ENCODE measurements around the gene UGGT1.

UGGT1 gene

GRCh38 chr2:128090945-128091725 is at the start of gene UGGT1:
UGGT1 (plus strand) TSS chr2:128091200; CDS start chr2:128091358, 158 bp downstream.
- DNase-seq: peak; percentile 97

- DNase-seq: no peak
Measured at GRCh38 chr2:128041561-128041960, 49.4 kb upstream of the UGGT1 start.

GRCh38 chr2:128043041-128043440 is 48.0 kb upstream of the UGGT1 start:
- DNase-seq: no peak

GRCh38 chr2:128053331-128053730 is 37.7 kb upstream of the UGGT1 start:
- no peak for DNase-seq

- DNase-seq: no peak
Measured at GRCh38 chr2:128054104-128054885, 36.7 kb upstream of the UGGT1 start.

- DNase-seq: no peak
Measured at GRCh38 chr2:128057334-128057733, 33.7 kb upstream of the UGGT1 start.

- DNase-seq: no peak
Measured at GRCh38 chr2:128058114-128058513, 32.9 kb upstream of the UGGT1 start.

GRCh38 chr2:128062571-128062970 is 28.4 kb upstream of the UGGT1 start:
- no peak for DNase-seq

- DNase-seq: no peak
Measured at GRCh38 chr2:128064353-128064752, 26.6 kb upstream of the UGGT1 start.

GRCh38 chr2:128069769-128070168 is 21.2 kb upstream of the UGGT1 start:
- DNase-seq: no peak

GRCh38 chr2:128073278-128073677 is 17.7 kb upstream of the UGGT1 start:
- no peak for DNase-seq

GRCh38 chr2:128076461-128077106 is 14.4 kb upstream of the UGGT1 start:
- DNase-seq: no peak

GRCh38 chr2:128084757-128085156 is 6.2 kb upstream of the UGGT1 start:
- DNase-seq: no peak

- DNase-seq: no peak
Measured at GRCh38 chr2:128086244-128086643, 4.8 kb upstream of the UGGT1 start.

- no peak for DNase-seq
Measured at GRCh38 chr2:128090575-128090944, 440 bp upstream of the UGGT1 start.

- no peak for DNase-seq
Measured at GRCh38 chr2:128091726-128092080, 703 bp downstream of the UGGT1 start.

- DNase-seq: no peak
Measured at GRCh38 chr2:128092656-128093055, 1.7 kb downstream of the UGGT1 start.

- DNase-seq: no peak
Measured at GRCh38 chr2:128093762-128094161, 2.8 kb downstream of the UGGT1 start.

GRCh38 chr2:128095201-128095600 is 4.2 kb downstream of the UGGT1 start:
- no peak for DNase-seq

GRCh38 chr2:128103407-128103806 is 12.4 kb downstream of the UGGT1 start:
- DNase-seq: no peak

GRCh38 chr2:128105072-128105471 is 14.1 kb downstream of the UGGT1 start:
- no peak for DNase-seq

- no peak for DNase-seq
Measured at GRCh38 chr2:128108166-128108565, 17.2 kb downstream of the UGGT1 start.

- no peak for DNase-seq
Measured at GRCh38 chr2:128109243-128109642, 18.2 kb downstream of the UGGT1 start.

All from NCI-H2171 treated with DMSO at 0.1 percent for 48 hours (cell line).